ENCODE results near the gene UQCRH.
A peak's percentile ranks its signal among the peaks of the same experiment; 100 is the strongest.
"Not testable (repeated sequence)": the region's sequence is repeated elsewhere in the genome, so short reads cannot be mapped to it uniquely, and the experiment has no call there.

UQCRH gene

DNA sequence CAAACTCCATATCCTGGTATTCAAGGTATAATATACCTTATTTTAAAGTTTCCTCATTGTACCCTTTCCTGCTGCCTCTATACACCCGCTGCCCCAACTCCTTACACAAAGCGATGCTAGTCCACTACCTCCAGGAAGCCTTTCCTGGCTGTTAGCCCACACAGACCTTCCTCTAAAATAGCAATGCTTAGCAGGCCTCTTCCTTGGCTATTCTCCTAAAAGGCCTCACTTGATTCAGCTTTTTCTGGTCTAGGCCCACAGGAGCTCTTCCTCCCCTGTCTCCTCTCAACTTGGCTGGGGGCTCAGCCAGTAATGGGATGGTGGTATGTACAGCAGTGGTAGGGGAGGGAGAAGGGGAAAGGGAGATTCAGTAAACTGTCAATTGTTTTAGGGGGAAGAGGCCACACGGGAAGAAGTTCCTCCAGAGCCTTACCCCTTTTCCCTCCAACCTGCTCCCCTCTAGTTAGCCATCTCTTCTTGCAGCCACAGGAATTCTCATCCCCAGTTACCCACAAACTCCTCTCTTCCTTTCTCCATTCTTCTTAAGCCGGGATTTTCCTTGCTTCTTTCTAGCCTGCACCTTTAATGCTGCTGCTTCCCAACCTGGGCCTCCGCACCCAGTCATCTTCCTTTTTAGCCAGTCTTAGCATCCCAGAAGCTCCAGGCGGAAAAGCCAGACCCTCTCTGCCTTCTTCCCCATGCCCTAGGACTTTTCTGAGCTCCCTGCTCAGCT lies 2.7 kb upstream of the UQCRH start:
- no peak for DNase-seq (ENCODE audit: low spot score)
- FAIRE-seq: no peak

DNA sequence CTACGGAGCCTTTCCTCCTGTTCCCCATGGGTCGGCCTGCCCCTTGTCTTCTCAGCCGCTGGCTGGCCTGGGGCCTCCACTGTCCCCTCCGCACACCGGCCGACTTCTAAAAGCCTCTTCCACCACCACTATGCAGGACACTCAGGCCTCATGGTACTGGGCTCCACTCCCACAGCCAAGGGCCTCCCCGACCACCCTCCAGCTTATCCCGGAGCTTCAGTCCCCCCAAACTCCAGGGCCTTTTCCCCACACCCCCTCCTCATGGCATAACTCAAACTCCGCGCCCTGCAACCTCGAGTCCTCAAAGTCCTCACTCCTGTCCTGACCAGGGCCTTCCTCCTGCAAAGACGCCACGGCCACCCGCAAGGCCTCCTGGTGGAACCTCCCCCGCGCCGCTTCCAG lies 2.1 kb upstream of the UQCRH start:
- no peak for FAIRE-seq
- DNase-seq (ENCODE audit: low spot score): no peak

DNA sequence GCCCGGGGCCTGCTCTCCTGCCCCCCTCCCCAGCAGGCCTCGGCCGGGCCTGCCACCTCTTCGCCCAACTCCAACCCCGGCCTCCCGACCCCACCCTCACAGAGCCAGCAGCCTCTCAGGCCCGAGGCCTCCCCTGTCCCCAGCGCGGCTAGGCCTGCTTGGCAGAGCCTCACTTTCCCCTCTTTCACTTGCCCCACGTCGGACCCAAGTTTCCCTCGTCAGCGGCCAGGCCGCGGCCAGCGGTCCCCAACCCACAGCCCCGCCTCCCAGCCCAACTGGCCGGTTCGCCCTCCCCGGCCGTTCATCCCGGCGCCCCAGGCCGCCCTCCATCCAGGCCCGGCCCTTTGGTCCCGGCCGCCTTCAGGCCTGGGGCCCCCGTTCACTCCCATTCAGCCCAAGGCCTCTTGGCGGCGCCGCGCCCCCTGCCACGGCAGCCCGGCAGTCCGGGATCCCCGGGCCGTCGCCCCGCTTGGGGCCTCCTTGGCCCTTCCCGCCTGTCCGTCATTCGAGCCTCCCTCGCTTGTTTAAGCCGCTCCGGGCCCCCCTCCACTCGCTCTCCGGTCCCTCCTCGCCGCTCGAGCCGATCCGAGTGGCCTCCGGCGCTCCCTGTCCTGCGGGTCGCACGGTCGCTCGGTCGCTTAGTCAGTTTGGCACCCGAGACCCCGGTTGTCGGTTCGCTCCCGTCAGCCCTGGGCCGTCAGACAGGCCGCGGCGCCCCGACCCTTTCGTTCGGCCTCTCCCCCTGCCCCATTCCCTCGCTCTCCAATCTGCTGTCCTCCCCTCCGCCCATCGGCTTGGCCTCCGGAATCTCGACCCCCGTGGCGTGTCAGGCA lies 1.5 kb upstream of the UQCRH start:
- peak; percentile 58 for DNase-seq (ENCODE audit: low spot score)
- no peak for FAIRE-seq

DNA sequence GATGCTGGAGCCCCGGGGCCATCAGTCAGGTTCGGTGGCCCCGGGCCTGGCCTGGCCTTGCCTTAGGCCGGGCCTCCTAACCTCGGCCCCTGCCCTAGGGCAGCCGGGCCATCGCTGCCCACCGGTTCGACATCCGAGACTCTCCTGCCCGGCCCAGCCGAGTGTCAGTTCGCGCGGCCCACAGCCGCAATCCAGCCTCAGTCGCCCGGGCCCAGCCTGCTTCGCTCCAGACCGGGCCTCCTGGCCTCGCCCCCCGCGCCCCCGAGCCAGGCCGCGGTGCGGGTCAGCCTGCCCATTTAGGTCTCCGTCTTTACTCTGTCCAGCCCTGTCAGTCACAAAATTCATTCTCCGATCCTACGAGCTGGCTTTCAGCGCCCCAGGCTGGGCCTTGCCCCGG lies 859 bp upstream of the UQCRH start:
- DNase-seq (ENCODE audit: low spot score) (peak; percentile 31), FAIRE-seq (no peak)

DNA sequence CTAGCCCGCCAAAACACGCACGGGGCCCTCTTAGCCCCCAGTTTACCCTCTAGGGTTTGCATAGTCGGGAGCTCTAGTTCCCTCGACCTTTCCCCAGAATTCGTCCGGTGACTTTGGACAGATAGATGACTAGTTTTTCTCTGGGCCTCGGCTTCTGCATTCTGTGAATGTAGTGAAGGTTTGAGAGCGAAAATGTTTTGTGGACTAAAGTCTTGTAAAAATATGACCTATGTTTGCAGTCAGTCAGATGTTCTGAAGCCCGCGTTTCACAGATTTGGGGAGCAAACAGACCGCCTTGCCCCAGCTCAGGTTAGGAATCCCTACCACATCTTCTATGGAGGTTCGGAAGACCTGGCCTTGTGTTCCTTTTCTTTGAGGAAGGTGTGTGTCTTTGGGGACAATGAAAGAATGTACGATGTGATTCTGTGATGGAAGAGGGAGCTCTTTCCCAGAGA lies 401 bp downstream of the UQCRH start:
- FAIRE-seq (no peak), DNase-seq (ENCODE audit: low spot score) (no peak)

DNA sequence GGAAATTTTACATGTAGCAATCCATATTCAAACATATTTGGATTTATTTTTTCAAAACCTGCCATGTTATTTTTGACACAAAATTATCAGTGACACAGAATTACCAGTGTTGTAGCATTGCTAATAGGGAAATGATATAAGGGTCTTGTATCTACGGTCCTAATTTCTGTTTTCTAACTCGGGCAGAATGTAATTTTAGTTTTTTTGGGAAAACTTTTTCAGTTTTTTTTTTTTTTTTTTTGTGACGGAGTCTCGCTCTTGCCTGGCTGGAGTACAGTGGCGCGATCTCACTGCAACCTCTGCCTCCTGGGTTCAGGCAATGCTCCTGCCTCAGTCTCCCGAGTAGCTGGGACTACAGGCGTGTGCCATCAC lies 2.6 kb downstream of the UQCRH start:
- no peak for DNase-seq (ENCODE audit: low spot score)
- FAIRE-seq: no peak

DNA sequence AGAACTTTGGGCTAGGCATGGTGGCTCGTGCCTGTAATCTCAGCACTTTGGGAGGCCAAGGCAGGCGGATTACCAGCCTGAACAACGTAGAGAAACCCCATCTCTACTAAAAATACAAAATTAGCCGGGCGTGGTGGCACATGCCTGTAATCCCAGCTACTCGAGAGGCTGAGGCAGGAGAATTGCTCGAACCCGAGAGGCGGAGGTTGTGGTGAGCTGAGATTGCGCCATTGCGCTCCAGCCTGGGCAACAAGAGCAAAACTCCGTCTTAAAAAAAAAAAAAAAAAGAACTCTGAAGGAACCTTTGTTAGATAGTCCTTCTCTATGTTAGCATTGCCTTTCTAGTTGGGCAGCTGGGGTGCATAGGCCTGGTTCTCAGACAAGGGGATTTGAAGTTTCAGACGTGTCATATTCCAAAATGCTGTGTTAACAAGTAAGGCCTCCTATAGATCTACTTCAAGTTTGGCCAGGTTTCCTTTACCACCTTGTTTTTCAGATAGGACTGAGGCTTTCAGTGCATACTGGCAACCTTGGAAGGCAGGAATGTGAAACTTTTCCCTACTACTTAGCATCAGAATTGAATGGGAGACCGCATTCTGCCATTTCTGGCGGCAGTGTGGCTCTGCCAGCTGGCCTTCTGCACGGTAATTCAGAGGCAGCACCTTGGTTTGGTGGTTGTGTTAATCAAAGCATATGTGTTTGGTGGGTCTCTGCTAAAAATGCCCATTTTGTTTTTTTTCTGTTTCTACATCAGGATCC lies 6.1 kb downstream of the UQCRH start:
- DNase-seq (ENCODE audit: low spot score) (no peak), FAIRE-seq (no peak)

DNA sequence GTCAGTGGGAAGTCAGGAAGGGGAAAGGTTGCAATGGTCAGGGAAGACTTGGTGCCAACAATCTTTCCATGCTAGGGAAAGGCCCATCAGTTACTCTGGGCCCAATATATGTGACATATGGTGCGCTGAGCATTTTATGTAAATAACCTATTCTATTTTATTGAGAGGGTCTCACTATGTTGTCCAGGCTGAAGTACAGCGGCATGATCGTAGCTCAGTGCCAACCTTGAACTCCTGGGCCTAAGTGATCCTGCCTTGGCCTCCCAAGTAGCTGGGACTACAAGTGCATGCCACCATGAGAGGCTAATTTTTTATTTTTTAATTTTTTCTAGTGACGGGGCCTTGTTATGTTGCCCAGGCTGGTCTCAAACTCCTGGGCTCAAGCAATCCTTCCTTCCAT lies 6.8 kb downstream of the UQCRH start:
- FAIRE-seq: no peak

DNA sequence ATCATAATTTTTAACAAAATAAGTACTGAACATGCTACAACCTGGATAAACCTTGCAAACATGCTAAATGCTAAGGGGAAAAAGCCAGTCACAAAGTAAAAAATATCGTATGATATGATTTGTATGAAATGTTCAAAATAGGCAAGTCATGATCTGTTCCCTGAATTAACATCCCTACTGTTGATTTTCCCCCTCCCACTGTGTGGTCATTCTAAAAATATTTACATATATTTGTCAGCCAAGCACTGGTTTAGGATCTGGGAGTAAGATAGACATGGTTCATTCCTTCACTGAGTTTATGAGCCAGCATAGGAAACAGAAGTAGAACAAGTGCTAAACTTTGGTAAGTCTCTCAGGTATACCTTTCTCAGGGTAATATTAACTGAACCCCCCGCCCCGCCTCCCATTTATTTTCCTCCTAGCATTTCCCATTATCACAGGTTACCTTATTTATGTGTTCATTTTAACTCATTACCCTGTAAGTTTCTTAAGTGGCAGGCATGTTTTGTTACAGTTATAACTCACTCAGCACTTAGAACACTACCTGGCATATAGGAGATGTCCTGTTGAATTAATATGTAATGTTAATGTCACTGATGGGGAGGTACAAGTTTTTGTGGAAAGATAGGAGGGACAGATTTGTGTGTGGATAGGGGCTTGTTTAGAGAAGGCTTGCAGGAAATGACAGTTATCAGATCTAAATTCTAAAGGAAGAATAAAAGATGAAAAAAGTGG lies 12.3 kb downstream of the UQCRH start:
- FAIRE-seq (no peak), DNase-seq (ENCODE audit: low spot score) (no peak)

More for the DNA sequence above, 6.8 kb downstream of the UQCRH start:
- no peak for DNase-seq (ENCODE audit: low spot score)

DNA sequence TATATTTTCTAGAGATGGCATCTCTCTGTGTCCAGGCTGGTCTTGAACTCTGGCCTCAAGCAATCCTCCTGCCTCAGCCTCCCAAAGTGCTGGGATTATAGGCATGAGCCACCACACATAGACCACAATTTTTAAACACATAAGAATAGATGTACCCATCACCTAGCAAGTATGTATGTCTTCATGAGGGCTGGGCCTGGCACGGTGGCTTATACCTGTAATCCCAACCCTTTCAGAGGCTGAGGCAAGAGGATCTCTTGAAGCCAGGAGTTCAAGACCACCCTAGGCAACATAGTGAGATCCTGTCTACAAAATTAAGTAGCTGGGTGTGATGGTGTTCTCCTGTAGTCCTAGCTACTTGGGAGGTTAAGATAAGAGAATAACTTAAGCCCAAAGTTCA lies 13.8 kb downstream of the UQCRH start:
- FAIRE-seq (no peak), DNase-seq (ENCODE audit: low spot score) (no peak)

DNA sequence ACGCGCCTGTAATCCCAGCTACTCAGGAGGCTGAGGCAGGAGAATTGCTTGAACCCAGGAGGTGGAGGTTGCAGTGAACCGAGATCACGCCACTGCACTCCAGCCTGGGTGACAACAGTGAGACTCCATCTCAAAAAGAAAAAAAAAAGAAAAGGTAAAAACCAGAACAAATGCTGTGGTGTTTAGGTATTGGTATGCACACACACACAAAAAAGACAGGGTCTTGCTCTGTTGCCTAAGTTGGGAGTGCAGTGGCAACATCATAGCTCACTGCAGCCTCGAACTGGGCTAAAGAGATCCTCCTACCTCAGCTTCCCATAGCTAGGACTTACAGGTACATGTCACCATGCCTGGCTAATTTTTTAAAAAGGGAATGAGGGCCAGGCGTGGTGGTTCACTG lies 15.8 kb downstream of the UQCRH start:
- not testable (repeated sequence) for DNase-seq (ENCODE audit: low spot score); FAIRE-seq

DNA sequence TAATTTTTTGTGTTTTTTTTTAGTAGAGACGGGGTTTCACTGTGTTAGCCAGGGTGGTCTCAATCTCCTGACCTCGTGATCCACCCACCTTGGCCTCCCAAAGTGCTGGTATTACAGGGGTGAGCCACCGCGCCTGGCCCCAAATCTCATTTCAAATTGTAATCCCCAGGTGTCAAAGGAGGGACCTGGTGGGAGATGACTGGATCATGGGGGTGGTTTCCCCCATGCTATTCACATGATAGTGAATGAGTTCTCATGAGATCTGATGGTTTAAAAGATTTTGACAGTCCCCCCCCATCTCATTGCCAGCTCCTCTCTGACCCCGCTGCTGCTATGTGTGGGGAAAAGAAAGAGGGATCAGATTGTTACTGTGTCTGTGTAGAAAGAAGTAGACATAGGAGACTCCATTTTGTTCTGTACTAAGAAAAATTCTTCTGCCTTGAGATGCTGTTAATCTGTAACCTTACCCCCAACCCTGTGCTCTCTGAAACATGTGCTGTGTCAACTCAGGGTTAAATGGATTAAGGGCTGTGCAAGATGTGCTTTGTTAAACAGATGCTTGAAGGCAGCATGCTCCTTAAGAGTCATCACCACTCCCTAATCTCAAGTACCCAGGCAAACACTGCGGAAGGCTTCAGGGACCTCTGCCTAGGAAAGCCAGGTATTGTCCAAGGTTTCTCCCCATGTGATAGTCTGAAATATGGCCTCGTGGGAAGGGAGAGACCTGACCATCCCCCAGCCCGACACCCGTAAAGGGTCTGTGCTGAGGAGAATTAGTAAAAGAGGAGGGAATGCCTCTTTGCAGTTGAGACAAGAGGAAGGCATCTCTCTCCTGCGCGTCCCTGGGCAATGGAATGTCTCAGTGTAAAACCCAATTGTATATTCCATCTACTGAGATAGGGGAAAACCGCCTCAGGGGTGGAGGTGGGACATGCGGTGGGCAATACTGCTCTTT lies 16.7 kb downstream of the UQCRH start:
- not testable (repeated sequence) for DNase-seq (ENCODE audit: low spot score); FAIRE-seq

DNA sequence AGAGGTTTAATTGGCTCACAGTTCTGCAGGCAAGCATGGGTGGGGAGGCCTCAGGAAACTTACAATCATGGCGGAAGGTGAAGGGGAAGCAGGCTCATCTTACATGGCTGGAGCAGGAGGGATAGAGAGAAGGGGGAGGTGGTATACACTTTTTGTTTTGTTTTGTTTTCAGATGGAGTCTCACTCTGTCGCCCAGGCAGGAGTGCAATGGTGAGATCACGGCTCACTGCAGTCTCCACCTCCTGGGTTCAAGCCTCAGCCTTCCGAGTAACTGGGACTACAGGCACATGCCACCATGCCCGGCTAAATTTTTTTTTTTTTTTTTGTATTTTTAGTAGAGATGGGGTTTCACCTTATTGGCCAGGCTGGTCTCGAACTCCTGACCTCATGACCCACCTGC lies 18.7 kb downstream of the UQCRH start:
- FAIRE-seq; DNase-seq (ENCODE audit: low spot score): not testable (repeated sequence)

DNA sequence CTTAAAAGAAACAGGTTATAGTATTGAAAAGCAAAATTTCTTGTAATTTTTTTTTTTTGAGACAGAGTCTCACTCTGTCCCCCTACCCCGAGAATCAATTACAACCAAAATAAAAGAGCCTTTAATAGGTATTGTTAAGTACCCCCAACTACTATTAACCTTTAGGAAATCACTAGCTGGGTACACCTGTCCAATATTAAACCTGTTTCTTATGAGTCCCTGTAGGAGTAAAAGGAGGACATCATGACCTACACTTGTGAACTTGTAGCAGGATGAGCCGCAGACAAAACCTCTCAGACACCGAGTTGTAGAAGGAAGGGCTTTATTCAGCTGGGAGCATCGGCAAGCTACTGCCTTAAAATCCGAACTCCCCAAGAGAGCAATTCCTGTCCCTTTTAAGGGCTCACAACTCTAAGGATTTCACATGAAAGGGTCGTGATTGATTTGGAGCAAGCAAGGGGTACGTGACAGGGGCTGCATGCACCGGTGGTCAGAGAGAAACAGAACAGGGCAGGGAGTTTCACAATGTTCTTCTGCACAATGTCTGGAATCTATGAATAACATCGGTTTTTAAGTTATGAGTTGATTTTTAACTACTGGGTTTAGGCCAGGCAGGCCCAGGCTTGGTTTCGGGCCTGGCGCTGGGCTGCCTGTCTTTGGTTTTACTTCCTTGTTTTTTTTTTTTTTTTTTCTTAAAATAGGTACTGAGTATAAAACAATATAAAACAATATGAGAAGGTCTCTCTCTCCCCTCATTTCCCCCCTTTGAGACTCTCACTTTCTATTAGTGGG lies 22.0 kb downstream of the UQCRH start:
- not testable (repeated sequence) for FAIRE-seq; DNase-seq (ENCODE audit: low spot score)

DNA sequence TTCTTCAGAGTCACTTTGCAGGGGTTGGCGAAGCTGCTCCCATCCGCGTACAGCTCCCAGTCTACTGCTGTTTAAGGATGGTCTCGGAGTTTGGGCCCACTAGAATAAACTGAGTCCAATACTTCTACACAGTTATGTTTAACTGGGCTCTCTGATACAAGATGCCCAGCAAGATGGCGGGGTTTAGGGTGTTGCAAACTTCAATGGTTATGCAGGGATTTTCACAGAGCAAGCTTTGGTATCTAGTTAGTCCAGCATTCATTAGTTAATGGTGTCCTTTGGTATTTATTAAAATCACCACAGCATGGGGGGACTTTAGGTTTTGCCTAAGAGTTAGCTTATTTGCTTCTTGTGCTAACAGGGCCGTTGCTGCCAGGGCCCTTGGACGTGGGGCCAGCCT lies 24.7 kb downstream of the UQCRH start:
- not testable (repeated sequence) for DNase-seq (ENCODE audit: low spot score); FAIRE-seq

DNA sequence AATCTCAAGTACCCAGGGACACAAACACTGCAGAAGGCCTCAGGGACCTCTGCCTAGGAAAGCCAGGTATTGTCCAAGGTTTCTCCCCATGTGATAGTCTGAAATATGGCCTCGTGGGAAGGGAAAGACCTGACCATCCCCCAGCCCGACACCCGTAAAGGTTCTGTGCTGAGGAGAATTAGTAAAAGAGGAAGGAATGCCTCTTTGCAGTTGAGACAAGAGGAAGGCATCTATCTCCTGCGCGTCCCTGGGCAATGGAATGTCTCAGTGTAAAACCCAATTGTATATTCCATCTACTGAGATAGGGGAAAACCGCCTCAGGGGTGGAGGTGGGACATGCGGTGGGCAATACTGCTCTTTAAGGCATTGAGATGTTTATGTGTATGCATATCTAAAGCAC lies 26.3 kb downstream of the UQCRH start:
- DNase-seq (ENCODE audit: low spot score); FAIRE-seq: not testable (repeated sequence)

DNA sequence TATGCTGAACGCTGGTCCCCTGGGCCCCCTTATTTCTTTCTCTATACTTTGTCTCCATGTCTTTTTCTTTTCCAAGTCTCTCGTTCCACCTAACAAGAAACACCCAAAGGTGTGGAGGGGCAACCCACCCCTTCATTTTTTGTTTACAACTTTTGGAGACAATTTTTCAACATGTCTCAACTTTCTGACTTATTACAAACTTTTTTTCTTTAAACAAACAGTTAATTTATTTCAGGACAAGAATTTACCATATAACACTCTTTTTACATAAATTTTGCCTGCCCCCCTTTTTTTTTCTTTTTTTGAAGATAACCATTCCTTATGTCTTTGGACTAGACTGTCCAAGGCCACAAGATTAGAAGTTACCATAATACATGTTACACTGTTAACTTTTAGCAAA lies 26.9 kb downstream of the UQCRH start:
- FAIRE-seq; DNase-seq (ENCODE audit: low spot score): not testable (repeated sequence)

DNA sequence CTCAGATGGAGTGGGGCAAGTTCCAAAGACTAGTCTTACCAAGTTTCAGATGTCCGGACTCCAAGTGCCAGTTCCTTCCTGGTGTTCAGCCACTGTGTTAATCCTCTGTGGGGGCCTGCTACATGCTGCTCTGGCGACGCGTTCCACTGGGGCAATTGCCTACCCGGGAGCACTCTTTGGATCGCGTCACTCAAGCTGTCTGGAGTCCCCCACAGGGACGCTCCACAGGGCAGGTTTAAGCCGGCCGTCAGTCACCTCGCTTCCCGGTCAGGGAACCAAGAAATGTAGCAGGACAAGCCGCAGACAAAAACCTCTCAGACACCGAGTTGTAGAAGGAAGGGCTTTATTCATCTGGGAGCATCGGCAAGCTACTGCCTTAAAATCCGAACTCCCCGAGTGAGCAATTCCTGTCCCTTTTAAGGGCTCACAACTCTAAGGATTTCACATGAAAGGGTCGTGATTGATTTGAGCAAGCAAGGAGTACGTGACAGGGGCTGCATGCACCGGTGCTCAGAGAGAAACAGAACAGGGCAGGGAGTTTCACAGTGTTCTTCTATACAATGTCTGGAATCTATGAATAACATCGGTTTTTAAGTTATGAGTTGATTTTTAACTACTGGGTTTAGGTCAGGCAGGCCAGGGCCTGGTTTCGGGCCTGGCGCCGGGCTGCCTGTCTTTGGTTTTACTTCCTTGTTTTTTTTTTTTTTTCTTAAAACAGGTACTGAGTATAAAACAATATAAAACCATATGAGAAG lies 28.5 kb downstream of the UQCRH start:
- FAIRE-seq; DNase-seq (ENCODE audit: low spot score): not testable (repeated sequence)
